ENCODE results near the gene MYMK.

MYMK gene

DNA sequence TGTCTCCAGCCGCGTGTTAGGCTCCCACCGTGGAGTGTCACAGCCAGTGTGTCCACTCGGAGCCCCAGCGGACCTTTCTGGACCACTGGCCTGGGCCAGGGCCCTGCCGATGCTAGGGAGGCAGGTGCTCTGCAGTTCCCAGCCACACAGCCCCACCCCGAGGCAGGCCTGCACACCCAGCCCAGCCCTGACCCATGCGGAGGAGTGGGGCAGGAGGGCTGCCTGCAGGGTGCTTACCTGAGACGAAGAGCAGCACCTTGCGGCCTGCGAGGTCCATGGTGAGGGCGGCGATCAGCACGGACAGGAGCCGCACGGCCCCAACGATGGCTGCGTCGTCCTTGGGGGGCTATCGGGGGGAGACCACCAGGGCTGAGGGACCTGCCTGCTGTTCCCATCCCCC is 51.0 kb downstream of the MYMK start:
- H3K27me3 ChIP-seq (ENCODE audit: low read depth, low read length), result no peaks in the 10 kb centered on the region
- no peak overlapping the region for H3K4me3 ChIP-seq (ENCODE audit: low read depth in 1 of 2, low read length in 2 of 2)
- H3K9me3 ChIP-seq (ENCODE audit: control insufficient read depth in 1 of 2, low read length in 2 of 2), result no peaks in the 10 kb centered on the region
- peaks cover 0 to 7% of the 10 kb centered on the region in 2 donors for H3K4me1 ChIP-seq (ENCODE audit: control insufficient read depth in 1 of 2, insufficient read depth in 2 of 2, low read length in 2 of 2)
- H3K27ac ChIP-seq (ENCODE audit: low read length), result no peak overlapping the region
- peaks cover 0 to 8% of the 10 kb centered on the region in 2 donors for H3K36me3 ChIP-seq (ENCODE audit: control insufficient read depth in 1 of 2, insufficient read depth in 2 of 2, low read length in 2 of 2)

DNA sequence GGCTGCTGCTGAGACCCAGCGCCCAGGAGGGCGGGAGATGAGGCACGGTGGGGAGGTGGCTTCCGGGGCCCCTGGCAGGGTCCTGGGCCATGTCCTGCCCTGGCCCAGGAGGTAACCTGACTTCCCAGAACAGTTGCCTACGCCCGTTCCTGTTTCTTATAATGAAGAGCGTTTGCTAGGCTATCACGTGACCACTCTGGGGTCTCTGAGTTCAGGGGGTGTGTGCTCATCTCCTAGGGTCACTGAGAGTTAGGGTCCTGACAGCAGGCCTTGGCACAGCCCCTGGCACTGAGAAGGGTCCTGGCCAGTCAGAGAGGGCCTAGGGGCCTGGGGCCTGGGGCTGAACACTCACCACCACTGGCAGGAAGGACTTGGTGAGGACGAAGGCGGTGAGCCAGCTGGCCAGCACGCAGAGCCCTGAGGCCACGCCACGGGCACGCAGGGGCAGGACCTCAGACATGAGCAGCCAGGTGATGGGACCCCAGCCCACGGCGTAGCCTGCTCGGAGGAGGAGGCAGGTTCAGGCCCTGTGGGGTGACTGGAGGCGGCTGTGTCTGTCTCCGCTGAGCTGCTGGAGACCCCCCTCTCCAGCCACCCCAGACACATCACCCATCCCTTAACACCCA is 51.9 kb downstream of the MYMK start:
- H3K36me3 ChIP-seq (ENCODE audit: control insufficient read depth in 1 of 2, insufficient read depth in 2 of 2, low read length in 2 of 2), result peaks cover 0 to 17% of the 10 kb centered on the region in 2 donors

DNA sequence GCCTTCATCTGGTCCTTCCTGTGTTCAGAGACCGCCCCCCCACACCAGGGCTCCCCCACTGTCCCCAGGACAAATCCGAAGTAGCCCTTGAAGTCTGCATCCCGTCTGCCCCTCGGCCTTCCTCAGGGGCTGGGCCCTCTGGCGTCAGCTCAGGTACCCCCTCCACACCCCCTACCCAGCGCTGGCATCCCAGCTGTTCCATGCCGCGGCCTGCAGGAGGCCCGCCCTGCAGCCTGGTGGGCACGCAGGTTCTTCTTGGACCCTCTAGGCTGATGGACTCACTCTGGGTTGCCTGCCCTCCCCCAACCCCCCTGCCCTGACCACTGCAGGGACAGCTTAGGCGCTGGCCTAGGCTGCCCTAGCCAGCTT is 52.5 kb downstream of the MYMK start:
- Histone ChIP-seq H3K27me3 (ENCODE audit: low read depth, low read length) (no peaks in the 10 kb centered on the region), H3K4me1 (ENCODE audit: control insufficient read depth in 1 of 2, insufficient read depth in 2 of 2, low read length in 2 of 2) (no peaks in the 10 kb centered on the region), H3K36me3 (ENCODE audit: control insufficient read depth in 1 of 2, insufficient read depth in 2 of 2, low read length in 2 of 2) (peaks cover 0 to 22% of the 10 kb centered on the region in 2 donors), H3K9me3 (ENCODE audit: control insufficient read depth in 1 of 2, low read length in 2 of 2) (no peaks in the 10 kb centered on the region), H3K4me3 (ENCODE audit: low read depth in 1 of 2, low read length in 2 of 2) (no peak overlapping the region), H3K27ac (ENCODE audit: low read length) (no peak overlapping the region)

More for the DNA sequence above, 51.9 kb downstream of the MYMK start:
- Histone ChIP-seq H3K27me3 (ENCODE audit: low read depth, low read length) (no peaks in the 10 kb centered on the region), H3K4me3 (ENCODE audit: low read depth in 1 of 2, low read length in 2 of 2) (no peak overlapping the region), H3K9me3 (ENCODE audit: control insufficient read depth in 1 of 2, low read length in 2 of 2) (no peaks in the 10 kb centered on the region), H3K27ac (ENCODE audit: low read length) (no peak overlapping the region), H3K4me1 (ENCODE audit: control insufficient read depth in 1 of 2, insufficient read depth in 2 of 2, low read length in 2 of 2) (no peaks in the 10 kb centered on the region)

DNA sequence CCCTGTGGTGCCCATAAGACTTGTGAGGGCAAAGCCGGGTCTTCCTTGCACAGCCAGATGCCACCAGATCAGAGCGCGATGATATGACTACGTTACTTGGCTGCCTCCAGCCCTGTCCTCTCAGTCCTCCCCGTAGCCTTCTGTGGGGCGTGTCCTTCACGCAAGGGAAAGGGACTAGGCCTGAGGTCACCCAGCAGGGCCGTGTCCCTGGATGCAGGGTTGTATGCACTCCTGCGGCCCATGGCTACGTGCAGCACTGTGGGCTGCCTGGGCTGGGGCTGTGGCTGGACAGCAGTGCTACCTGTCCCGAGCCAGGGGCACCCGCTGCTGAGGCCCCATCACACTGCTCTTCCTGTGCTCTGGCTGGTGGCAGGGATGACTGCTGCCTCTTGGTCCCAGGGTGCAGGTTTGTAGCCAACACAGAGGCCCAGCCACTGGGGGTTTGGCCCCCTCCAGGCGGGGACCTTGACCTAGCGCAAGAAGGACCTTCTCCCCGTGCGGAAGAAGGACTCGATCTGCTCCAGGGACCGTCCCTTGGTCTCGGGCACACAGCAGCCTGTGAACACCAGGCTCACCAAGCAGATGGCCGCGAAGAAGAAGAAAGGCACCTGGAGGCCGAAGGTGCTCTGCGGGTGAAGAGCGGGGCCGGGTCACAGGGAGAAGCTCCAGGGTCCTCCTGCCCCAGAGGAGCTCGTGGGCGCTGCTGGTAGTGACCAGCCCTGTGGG is 53.0 kb downstream of the MYMK start:
- H3K27me3 ChIP-seq (ENCODE audit: low read depth, low read length), result no peaks in the 10 kb centered on the region
- no peak overlapping the region for H3K4me3 ChIP-seq (ENCODE audit: low read depth in 1 of 2, low read length in 2 of 2)
- H3K9me3 ChIP-seq (ENCODE audit: control insufficient read depth in 1 of 2, low read length in 2 of 2), result no peaks in the 10 kb centered on the region
- no peak overlapping the region for H3K27ac ChIP-seq (ENCODE audit: low read length)
- peaks cover 0 to 26% of the 10 kb centered on the region in 2 donors for H3K36me3 ChIP-seq (ENCODE audit: control insufficient read depth in 1 of 2, insufficient read depth in 2 of 2, low read length in 2 of 2)
- H3K4me1 ChIP-seq (ENCODE audit: control insufficient read depth in 1 of 2, insufficient read depth in 2 of 2, low read length in 2 of 2), result no peaks in the 10 kb centered on the region

DNA sequence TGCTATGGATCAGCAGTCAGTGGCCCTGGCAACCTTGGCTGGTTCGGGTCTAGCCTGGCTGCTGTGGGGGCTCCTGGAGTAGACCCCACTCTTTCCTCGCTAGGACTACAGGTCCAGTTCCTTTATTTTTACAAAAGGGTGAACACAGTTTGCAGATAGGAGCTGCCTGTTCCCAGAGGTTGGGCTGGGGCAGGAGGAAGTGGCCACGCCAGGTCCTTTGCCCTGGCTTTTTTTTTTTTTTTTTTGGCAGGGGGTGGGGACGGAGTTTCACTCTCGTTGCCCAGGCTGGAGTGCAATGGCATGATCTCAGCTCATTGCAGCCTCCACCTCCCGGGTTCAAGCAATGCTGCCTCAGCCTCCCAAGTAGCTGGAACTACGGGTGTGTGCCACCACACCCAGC is 53.8 kb downstream of the MYMK start:
- no peak overlapping the region for H3K27ac ChIP-seq (ENCODE audit: low read length)
- peaks cover 0 to 26% of the 10 kb centered on the region in 2 donors for H3K36me3 ChIP-seq (ENCODE audit: control insufficient read depth in 1 of 2, insufficient read depth in 2 of 2, low read length in 2 of 2)
- no peaks in the 10 kb centered on the region for H3K27me3 ChIP-seq (ENCODE audit: low read depth, low read length)
- H3K9me3 ChIP-seq (ENCODE audit: control insufficient read depth in 1 of 2, low read length in 2 of 2), result no peaks in the 10 kb centered on the region
- no peaks in the 10 kb centered on the region for H3K4me1 ChIP-seq (ENCODE audit: control insufficient read depth in 1 of 2, insufficient read depth in 2 of 2, low read length in 2 of 2)
- H3K4me3 ChIP-seq (ENCODE audit: low read depth in 1 of 2, low read length in 2 of 2), result no peak overlapping the region

DNA sequence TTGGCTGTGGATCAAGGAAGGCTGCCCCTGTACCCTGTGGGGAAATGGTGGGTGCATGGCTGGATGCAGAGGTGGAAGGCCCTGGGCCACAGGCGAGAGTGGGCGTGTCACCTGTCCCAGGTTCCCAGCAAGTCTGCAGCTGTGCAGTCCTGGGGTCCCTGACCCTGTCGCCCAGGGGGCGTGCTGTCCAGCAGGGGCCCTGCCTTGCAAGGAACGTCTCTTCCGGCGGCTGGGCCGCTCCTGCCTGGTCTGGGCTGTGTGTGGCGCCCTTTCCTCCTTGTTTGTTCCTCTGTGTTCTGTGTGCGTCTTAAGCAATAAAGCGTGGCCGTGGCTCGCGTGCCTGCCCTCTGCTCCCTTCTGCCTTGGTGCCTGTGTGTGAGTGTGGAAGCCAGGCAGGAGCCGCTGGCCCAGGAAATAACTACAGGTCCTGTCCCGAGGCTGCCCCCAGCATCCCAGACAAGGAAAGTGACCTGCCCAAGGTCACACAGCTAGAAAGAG is 54.3 kb downstream of the MYMK start:
- Histone ChIP-seq H3K27ac (ENCODE audit: low read length) (no peak overlapping the region), H3K9me3 (ENCODE audit: control insufficient read depth in 1 of 2, low read length in 2 of 2) (no peaks in the 10 kb centered on the region), H3K4me1 (ENCODE audit: control insufficient read depth in 1 of 2, insufficient read depth in 2 of 2, low read length in 2 of 2) (no peaks in the 10 kb centered on the region), H3K4me3 (ENCODE audit: low read depth in 1 of 2, low read length in 2 of 2) (no peak overlapping the region), H3K36me3 (ENCODE audit: control insufficient read depth in 1 of 2, insufficient read depth in 2 of 2, low read length in 2 of 2) (peaks cover 0 to 26% of the 10 kb centered on the region in 2 donors), H3K27me3 (ENCODE audit: low read depth, low read length) (no peaks in the 10 kb centered on the region)

DNA sequence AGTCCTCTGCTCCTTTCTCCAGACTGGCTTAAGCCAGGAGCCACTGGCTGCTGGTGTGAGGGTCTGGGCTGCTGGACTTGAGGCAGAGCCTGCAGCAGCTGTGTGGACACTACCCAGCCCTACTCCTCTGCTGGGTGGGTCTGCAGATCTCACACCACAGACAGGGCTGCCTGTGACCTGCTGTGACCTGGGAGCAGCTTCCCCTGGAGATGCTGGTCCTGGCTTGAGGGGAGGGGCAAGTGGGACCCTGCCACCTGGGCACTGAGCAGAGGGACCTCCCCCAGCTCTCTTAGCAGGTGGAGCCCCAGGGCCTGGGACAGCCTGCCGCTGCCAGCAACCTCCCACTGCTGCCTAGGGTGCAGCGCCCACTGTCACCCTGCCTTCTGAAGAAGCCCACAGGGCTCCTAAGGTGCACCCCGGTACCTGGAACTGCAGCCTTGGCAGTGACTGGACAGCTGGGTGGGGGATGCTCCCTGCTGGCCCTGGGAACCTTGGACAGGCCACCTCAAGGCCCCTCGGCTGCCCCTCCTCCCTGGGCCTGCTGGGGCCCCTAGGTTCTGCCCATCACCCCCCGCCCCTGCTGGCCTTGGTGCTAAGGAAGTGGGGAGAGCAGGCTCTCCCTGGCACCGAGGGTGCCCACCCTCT is 55.9 kb downstream of the MYMK start:
- no peaks in the 10 kb centered on the region for H3K4me1 ChIP-seq (ENCODE audit: control insufficient read depth in 1 of 2, insufficient read depth in 2 of 2, low read length in 2 of 2)
- H3K36me3 ChIP-seq (ENCODE audit: control insufficient read depth in 1 of 2, insufficient read depth in 2 of 2, low read length in 2 of 2), result peaks cover 0 to 36% of the 10 kb centered on the region in 2 donors
- H3K4me3 ChIP-seq (ENCODE audit: low read depth in 1 of 2, low read length in 2 of 2), result no peak overlapping the region
- no peak overlapping the region for H3K27ac ChIP-seq (ENCODE audit: low read length)
- H3K27me3 ChIP-seq (ENCODE audit: low read depth, low read length), result no peaks in the 10 kb centered on the region
- H3K9me3 ChIP-seq (ENCODE audit: control insufficient read depth in 1 of 2, low read length in 2 of 2), result no peaks in the 10 kb centered on the region

DNA sequence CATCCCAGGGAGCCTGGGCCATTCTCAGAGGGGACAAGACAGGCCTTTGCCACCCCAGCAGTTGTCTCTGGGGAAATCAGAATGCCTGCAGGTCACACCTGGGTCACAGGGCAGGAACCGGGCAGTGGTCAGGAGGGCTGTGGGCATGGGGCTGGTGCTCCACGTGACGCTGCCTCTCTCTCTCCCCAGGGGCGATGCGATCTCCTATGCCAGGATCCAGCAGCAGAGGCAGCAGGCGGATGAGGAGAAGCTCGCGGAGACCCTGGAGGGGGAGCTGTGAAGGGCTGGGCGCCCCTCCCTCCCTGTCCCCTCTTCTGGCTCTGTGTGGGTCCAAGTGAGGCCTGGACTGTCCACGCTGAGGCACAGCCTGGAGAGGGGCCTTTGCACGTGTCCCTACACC is 56.4 kb downstream of the MYMK start:
- Histone ChIP-seq H3K27me3 (ENCODE audit: low read depth, low read length) (no peaks in the 10 kb centered on the region), H3K4me3 (ENCODE audit: low read depth in 1 of 2, low read length in 2 of 2) (no peak overlapping the region), H3K4me1 (ENCODE audit: control insufficient read depth in 1 of 2, insufficient read depth in 2 of 2, low read length in 2 of 2) (no peaks in the 10 kb centered on the region), H3K36me3 (ENCODE audit: control insufficient read depth in 1 of 2, insufficient read depth in 2 of 2, low read length in 2 of 2) (peaks cover 0 to 36% of the 10 kb centered on the region in 2 donors), H3K27ac (ENCODE audit: low read length) (no peak overlapping the region), H3K9me3 (ENCODE audit: control insufficient read depth in 1 of 2, low read length in 2 of 2) (no peaks in the 10 kb centered on the region)

DNA sequence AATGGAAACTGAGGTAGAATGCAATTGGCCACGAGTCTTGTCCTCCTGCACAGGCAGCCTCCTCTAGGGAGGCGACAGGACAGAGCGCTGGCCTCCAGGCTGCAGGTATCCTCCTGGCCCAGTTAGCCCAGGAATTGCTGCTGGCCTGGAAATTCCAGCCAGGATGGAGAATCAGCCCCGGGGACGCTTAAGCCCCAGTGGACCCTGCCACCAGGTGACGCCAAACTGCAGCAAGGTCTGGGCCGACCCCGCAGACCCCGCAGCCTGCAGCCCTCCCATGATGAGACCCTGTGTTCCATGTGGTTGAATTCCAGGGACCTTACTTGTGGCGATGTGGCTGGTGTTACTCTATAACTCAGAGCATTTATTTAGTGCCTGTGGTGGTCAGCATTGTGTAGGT is 57.7 kb downstream of the MYMK start:
- no peak overlapping the region for H3K27ac ChIP-seq (ENCODE audit: low read length)
- peaks cover 0 to 36% of the 10 kb centered on the region in 2 donors for H3K36me3 ChIP-seq (ENCODE audit: control insufficient read depth in 1 of 2, insufficient read depth in 2 of 2, low read length in 2 of 2)
- no peaks in the 10 kb centered on the region for H3K27me3 ChIP-seq (ENCODE audit: low read depth, low read length)
- H3K9me3 ChIP-seq (ENCODE audit: control insufficient read depth in 1 of 2, low read length in 2 of 2), result no peaks in the 10 kb centered on the region
- H3K4me1 ChIP-seq (ENCODE audit: control insufficient read depth in 1 of 2, insufficient read depth in 2 of 2, low read length in 2 of 2), result no peaks in the 10 kb centered on the region
- no peak overlapping the region for H3K4me3 ChIP-seq (ENCODE audit: low read depth in 1 of 2, low read length in 2 of 2)

DNA sequence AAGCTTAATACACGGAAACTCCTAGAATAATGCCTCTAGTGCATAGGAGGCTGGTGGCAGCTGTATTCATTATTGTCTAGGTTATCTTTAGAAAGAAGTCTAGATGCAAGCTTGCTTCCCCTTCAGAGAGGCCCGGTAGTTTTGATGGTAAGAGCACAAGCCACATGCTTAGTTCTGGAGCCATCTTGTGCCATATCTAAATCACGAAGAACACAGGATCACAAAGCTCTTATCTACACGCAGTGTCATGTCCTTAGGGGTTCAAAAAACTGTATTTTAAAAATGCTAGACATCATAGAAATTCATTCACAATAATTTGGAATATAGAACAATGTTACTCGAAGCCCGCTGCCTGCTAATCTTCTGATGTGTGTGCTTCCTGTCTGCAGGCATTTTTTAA is 58.8 kb downstream of the MYMK start:
- Histone ChIP-seq H3K36me3 (ENCODE audit: control insufficient read depth in 1 of 2, insufficient read depth in 2 of 2, low read length in 2 of 2) (peaks cover 0 to 36% of the 10 kb centered on the region in 2 donors), H3K4me1 (ENCODE audit: control insufficient read depth in 1 of 2, insufficient read depth in 2 of 2, low read length in 2 of 2) (peaks cover 2 to 3% of the 10 kb centered on the region in 2 donors), H3K27me3 (ENCODE audit: low read depth, low read length) (no peaks in the 10 kb centered on the region), H3K9me3 (ENCODE audit: control insufficient read depth in 1 of 2, low read length in 2 of 2) (no peaks in the 10 kb centered on the region), H3K4me3 (ENCODE audit: low read depth in 1 of 2, low read length in 2 of 2) (no peak overlapping the region), H3K27ac (ENCODE audit: low read length) (no peak overlapping the region)

DNA sequence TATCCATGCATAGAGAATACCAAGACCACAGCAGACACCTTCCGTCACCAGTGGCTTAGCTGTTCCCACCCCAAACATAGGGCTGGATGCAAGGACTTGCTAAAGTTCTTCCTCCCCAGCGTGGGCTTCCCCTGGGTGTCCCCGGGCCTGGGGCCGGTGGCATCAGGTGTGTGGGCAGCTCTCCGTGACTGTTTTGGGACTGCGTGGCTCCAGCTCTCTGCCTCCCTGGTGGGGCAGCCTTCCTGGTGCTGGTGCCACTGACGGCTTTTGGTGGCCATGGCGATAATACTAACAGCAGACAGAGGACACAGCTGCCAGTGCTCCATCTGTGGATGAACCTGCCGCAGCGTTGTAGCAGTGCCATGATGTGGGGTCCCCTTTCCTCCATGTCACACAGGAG is 60.1 kb downstream of the MYMK start:
- Histone ChIP-seq H3K4me3 (ENCODE audit: low read depth in 1 of 2, low read length in 2 of 2) (no peak overlapping the region), H3K27me3 (ENCODE audit: low read depth, low read length) (no peaks in the 10 kb centered on the region), H3K4me1 (ENCODE audit: control insufficient read depth in 1 of 2, insufficient read depth in 2 of 2, low read length in 2 of 2) (peaks cover 3 to 8% of the 10 kb centered on the region in 2 donors), H3K27ac (ENCODE audit: low read length) (no peak overlapping the region), H3K9me3 (ENCODE audit: control insufficient read depth in 1 of 2, low read length in 2 of 2) (no peaks in the 10 kb centered on the region), H3K36me3 (ENCODE audit: control insufficient read depth in 1 of 2, insufficient read depth in 2 of 2, low read length in 2 of 2) (peaks cover 0 to 36% of the 10 kb centered on the region in 2 donors)
